Muscle layer of colon (tissue), 2 donors: ENCODE data around the gene PHF5A.
"Not testable (repeated sequence)": the region's sequence is repeated elsewhere in the genome, so short reads cannot be mapped to it uniquely, and the experiment has no call there.

Source experiments
- H3K27ac ChIP-seq: one replicate; pipeline ENCODE4 v1.7.0; 2013; ENCODE audit warnings: low read depth, mild to moderate bottlenecking, low read length, moderate library complexity
- H3K27me3 ChIP-seq, 2 donors: one replicate each; pipeline ENCODE4 v1.7.0; 2013; ENCODE audit warnings: low read length in 2 of 2, mild to moderate bottlenecking in 2 of 2; ENCODE audit not compliant: insufficient read depth in 2 of 2, control insufficient read depth in 1 of 2
- H3K36me3 ChIP-seq: one replicate; pipeline ENCODE4 v1.7.0; 2013; ENCODE audit warnings: mild to moderate bottlenecking, low read length; ENCODE audit not compliant: insufficient read depth
- H3K4me1 ChIP-seq: one replicate; pipeline ENCODE4 v1.7.0; 2013; ENCODE audit warnings: mild to moderate bottlenecking, low read length; ENCODE audit not compliant: insufficient read depth
- H3K4me3 ChIP-seq, 2 donors: one replicate each; pipeline ENCODE4 v1.7.0; 2013; ENCODE audit warnings: low read length in 2 of 2, low read depth in 1 of 2, mild to moderate bottlenecking in 1 of 2, moderate library complexity in 1 of 2
- H3K9ac ChIP-seq: one replicate; pipeline ENCODE4 v1.7.0; 2013; ENCODE audit warnings: low read length
- H3K9me3 ChIP-seq: one replicate; pipeline ENCODE4 v1.7.0; 2013; ENCODE audit warnings: mild to moderate bottlenecking, low read length
- donor health status: abdominal sarcoma.
- donor health status: Adenocarcinoma of cecum.

Gene PHF5A

DNA sequence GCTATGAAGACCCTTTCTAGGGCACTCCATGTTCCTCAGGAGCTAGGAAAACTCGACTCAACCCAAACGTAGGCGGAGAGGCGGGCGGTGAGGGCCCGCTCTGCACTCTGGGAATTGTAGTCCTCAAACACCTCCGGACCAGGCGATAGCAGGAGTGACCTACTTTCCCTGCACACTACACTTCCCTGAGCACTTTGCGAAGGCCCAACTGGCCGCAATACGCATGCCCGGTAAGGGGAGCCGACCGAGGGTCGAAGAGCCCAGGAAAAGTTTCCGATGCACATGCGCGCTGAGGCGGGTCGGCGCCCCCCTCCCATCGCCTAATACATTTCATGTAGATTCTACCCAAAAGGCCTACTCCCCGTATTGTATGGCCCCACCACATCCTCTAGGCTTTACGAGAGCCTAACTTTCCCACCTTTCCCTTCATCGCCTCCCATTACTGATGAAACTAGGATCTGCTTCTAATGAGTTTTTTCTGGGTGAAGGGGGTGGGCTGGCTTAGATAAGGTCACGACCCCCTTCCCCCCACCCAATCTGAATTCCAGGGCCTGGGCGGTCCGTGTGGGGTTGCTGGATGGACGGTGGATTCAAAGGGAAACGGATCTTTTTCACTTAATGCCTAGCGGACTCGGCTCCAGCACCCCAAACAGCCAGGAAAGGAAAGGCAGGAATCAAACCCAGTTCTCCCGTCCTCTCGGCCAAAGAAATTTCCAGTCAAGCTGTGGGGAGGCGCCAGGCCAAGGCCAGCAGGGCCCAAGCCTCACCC is 23.9 kb downstream of the PHF5A start:
- peak overlapping the region; percentile 91 for H3K9ac ChIP-seq
- H3K9me3 ChIP-seq = no peaks in the 10 kb centered on the region
- H3K4me1 ChIP-seq = peaks cover 33% of the 10 kb centered on the region
- peak overlapping the region; percentile 93 to 98 for H3K4me3 ChIP-seq
- no peaks in the 10 kb centered on the region for H3K27me3 ChIP-seq
- H3K36me3 ChIP-seq = peaks cover 8% of the 10 kb centered on the region
- peak overlapping the region; percentile 100 for H3K27ac ChIP-seq

DNA sequence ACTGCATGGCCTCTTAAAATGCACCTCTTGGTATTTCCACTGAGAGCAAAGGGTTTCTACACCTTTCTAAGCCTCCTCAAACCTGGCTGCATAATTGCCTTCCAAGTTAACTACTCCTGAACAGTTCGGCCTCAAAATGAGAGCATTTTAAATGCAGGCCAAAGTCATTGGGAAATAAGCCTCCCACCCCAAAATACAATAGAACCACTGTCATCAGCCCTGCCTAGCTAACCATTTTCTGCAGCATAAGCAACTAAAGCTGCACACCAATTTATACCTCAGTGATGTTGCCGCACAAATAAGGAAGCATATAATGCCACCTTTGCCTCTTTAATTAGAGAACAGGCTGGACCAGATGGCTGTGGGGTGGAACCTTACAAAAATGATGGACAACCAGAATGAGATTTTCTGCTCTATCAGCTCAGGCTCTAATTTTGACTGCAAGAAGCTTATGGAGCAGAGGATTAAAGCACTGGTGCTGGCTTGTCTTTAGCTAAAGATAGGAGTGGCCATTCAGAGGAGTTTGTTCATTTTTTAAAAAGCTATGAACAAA is 26.2 kb downstream of the PHF5A start:
- H3K9ac ChIP-seq = no peak overlapping the region

GRCh38 chr22:41440511-41440910 is 28.0 kb downstream of the PHF5A start:
- H3K9ac ChIP-seq, H3K27ac ChIP-seq, H3K9me3 ChIP-seq, H3K4me3 ChIP-seq, H3K27me3 ChIP-seq: not testable (repeated sequence)
- Histone ChIP-seq H3K36me3 (peaks cover 27% of the 10 kb centered on the region), H3K4me1 (peaks cover 40% of the 10 kb centered on the region)

More for the DNA sequence above, 26.2 kb downstream of the PHF5A start:
- Histone ChIP-seq H3K9me3 (no peaks in the 10 kb centered on the region), H3K4me3 (no peak overlapping the region), H3K27ac (no peak overlapping the region), H3K27me3 (no peaks in the 10 kb centered on the region), H3K4me1 (peaks cover 33% of the 10 kb centered on the region), H3K36me3 (peaks cover 9% of the 10 kb centered on the region)

DNA sequence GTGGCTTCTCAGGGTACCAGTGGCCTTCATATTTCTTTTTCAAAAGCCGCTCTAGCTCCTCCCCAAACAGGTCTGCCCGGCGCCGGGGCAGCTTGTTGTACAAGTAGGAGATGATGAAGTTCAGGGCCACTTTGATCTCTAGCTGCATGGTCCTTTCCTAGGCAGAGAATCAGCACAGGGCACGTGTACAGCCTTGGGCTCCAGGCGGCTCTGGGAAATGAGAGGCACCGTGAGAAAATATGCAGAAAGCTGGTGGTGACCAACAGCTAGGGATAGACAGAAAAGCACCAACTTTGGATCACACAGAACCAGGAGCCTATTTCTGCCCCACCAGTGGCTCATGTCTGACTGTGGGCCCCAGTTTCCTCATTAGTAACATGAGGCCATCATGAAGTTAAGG is 31.3 kb downstream of the PHF5A start:
- H3K9me3 ChIP-seq = no peaks in the 10 kb centered on the region
- H3K36me3 ChIP-seq = peaks cover 50% of the 10 kb centered on the region
- peaks cover 32% of the 10 kb centered on the region for H3K4me1 ChIP-seq
- H3K4me3 ChIP-seq = no peak overlapping the region
- no peak overlapping the region for H3K9ac ChIP-seq
- no peaks in the 10 kb centered on the region for H3K27me3 ChIP-seq
- H3K27ac ChIP-seq = no peak overlapping the region

DNA sequence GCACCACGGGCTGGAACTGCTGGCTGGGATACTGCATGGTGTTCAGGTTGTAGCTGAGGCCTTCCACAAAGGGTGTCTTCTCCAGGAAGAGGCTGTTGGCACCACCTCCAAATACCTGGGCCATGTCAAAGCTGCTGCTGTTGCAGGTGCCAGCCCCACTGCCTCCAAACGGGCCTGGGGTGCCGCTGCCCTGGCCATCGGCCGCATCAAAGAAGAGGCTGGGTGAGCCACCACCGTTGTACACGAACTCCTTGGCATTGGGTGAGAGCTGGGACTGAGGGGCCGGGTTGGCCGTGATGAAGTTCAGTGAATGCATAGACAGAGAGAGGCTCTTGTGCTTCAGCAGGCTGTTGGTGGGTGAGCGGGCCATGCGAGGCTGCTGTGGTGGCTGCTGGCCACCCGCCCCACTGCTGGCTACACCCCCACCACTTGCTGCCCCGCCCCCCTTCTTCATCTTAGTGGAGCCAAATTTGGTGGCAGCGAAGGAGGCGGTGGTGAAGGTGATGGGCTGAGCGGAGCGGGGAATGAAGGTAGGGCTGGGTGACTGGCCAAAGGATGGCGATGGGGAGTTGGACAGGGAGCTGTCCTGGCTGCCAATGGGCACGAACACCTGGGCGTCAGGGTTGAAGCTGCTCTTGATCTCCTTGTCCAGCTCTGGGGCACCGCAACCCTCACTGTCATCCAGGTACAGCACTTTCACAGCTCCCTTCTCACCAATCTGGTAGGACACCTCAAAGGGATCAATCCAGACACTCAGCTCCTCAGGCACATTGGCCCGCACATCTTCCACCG is 32.0 kb downstream of the PHF5A start:
- H3K9ac ChIP-seq = no peak overlapping the region
- H3K9me3 ChIP-seq = no peaks in the 10 kb centered on the region
- peaks cover 28% of the 10 kb centered on the region for H3K4me1 ChIP-seq
- peaks cover 55% of the 10 kb centered on the region for H3K36me3 ChIP-seq
- H3K4me3 ChIP-seq = no peak overlapping the region
- H3K27ac ChIP-seq = no peak overlapping the region
- H3K27me3 ChIP-seq = no peaks in the 10 kb centered on the region

DNA sequence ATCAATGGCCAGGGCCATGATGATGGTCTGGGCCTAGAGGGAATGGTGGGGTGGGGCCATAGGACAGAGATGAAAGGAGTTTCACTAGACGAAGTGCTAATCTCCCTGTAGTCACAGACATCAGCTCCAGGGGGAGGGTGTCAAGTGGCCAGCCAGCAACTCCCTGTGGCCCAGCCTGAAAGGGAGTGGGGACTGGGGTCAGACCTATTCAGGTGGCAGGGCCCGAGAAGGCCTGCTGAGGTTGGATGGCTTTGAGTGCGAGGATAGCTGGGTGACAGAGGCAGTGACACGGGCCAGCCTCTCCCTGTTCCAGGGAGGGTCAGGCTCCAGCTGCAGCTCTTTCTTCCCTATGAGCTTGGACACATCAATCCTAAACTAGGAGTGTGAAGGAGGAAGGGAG is 32.9 kb downstream of the PHF5A start:
- Histone ChIP-seq H3K9ac (no peak overlapping the region), H3K36me3 (peaks cover 55% of the 10 kb centered on the region), H3K4me3 (no peak overlapping the region), H3K27ac (no peak overlapping the region), H3K9me3 (no peaks in the 10 kb centered on the region), H3K27me3 (no peaks in the 10 kb centered on the region), H3K4me1 (peaks cover 25% of the 10 kb centered on the region)

DNA sequence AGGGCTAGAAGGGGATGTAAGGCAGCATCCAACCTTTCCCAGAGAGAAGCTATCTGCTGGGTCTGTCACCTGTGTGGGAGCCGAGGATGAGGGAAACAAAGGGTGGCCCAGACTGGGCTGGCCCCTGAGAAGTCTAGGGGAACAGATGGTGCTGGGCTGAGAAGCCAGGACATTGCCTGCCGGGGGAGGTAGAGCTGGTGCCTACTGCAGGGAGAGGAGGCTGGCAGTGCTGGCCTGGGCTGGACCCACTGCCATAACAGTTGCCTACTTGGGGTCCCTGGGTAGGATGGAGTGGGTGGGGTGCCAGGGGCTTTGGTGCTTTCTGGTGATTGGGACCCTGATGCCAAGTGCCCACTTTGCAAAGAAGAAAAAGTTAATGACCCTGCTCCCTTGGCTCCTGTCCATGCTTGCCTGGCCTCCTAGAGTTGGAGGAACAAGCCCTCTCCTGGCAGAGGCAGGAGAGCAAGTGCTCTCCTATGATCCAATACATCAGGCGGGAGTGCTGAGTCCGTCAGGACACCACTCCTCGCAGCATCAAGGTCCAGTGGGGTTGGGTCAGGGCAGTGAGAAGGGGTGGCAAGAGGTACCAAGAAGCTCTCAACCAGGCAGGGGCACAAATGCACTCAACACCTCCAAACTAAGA is 34.0 kb downstream of the PHF5A start:
- H3K9me3 ChIP-seq, H3K4me3 ChIP-seq, H3K9ac ChIP-seq, H3K27me3 ChIP-seq, H3K27ac ChIP-seq: not testable (repeated sequence)
- peaks cover 25% of the 10 kb centered on the region for H3K4me1 ChIP-seq
- peaks cover 55% of the 10 kb centered on the region for H3K36me3 ChIP-seq

DNA sequence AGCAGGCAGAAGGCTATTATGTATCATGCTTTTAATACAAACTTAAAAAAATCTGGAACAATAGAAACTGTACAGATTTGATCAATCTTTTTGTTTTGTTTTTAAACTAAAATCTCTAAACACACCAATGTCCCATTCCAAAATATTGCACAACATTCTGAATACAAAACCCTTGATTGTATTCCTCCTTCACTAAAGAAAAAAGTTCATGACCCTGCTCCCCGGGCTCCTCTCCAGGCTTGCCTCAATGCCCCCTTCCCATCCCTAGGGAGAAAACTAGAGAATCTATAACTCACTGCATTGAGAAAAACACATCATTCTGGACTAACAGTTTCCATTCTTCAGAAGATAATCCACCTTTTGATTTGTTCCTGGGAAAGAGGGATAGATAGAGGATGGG is 35.0 kb downstream of the PHF5A start:
- not testable (repeated sequence) for H3K27ac ChIP-seq, H3K27me3 ChIP-seq, H3K9me3 ChIP-seq, H3K4me3 ChIP-seq, H3K9ac ChIP-seq
- Histone ChIP-seq H3K36me3 (peaks cover 55% of the 10 kb centered on the region), H3K4me1 (peaks cover 17% of the 10 kb centered on the region)

DNA sequence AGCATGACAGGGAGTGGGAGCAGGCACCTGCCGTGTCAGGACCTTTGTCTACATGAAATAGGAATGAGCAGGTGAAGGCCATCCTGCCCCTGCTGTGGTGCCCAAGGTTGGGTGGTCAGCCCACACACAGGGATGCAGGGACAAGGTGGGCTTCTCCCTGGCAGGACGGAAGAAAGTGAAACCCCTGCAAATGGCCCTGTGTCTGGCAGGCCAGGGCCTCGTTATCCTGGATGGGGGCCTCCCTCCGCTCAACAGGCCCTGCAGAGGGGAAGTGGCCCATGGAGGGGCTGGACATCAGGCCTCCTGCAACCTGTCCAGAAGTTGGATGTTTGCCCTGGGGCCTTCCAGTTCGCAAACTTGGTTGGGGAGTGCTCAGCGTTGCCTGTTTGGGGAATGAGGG is 36.8 kb downstream of the PHF5A start:
- no peak overlapping the region for H3K27ac ChIP-seq
- no peak overlapping the region for H3K4me3 ChIP-seq
- H3K27me3 ChIP-seq = no peaks in the 10 kb centered on the region
- no peaks in the 10 kb centered on the region for H3K9me3 ChIP-seq
- H3K9ac ChIP-seq = no peak overlapping the region
- H3K4me1 ChIP-seq = peaks cover 17% of the 10 kb centered on the region
- peaks cover 55% of the 10 kb centered on the region for H3K36me3 ChIP-seq

- Histone ChIP-seq H3K9ac (no peak overlapping the region), H3K27me3 (no peaks in the 10 kb centered on the region), H3K4me3 (no peak overlapping the region), H3K36me3 (peaks cover 42% of the 10 kb centered on the region), H3K9me3 (no peaks in the 10 kb centered on the region), H3K4me1 (peaks cover 4% of the 10 kb centered on the region), H3K27ac (no peak overlapping the region)
Observed at GRCh38 chr22:41429951-41430332, 38.5 kb downstream of the PHF5A start.

DNA sequence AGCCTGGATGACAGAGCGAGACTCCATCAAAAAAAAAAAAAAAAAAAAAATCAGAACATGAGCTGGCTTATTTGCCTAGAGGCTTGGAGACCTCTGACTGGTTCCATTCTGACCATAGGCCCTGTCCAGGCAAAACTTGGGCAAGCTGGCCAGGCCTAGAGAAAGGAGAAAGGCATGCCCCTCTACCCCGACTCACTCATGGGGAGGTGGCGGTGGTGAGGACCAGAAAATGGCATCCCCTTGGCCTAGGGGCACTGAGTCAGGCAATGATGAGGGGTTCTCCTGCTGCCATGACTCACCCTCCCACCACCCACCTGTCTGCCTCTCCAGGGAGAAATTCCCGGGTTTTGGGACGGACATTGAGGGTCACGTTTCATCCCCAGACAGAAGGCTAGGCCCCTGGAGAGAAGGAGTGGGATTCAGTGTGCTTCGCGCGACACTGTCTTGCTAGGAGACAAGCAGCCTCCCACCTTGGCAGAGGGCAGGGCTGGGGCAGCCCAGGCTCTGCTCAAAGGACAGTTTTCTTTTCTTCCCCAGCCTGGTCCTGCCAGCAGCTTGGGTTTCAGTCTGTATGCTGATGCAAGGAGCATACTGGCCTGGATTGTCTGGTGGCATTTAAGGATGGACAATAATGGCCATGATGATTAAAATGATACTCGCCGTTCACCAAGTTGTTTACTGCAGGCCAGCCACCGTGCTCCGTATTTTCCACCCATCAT is 39.1 kb downstream of the PHF5A start:
- Histone ChIP-seq H3K4me1 (no peaks in the 10 kb centered on the region), H3K9me3 (no peaks in the 10 kb centered on the region), H3K36me3 (peaks cover 42% of the 10 kb centered on the region), H3K9ac (no peak overlapping the region), H3K27me3 (no peaks in the 10 kb centered on the region), H3K27ac (no peak overlapping the region), H3K4me3 (no peak overlapping the region)
